WERI-Rb-1 (cell line): ENCODE data around the gene DNAH3.

ENCODE experiments used
- DNase-seq: peaks from one replicate; pipeline ENCODE4 v3.0.0-alpha.2; 2020
- H3K27ac ChIP-seq: fragments of 250-450 bp; sonication (Bioruptor Pico); 2 replicates; pipeline ENCODE4 v1.5.1; 2020; ENCODE audit warnings: mild to moderate bottlenecking, moderate library complexity
- H3K27me3 ChIP-seq: fragments of 250-450 bp; sonication (Bioruptor Pico); 2 replicates; pipeline ENCODE4 v1.5.1; 2021; ENCODE audit warnings: mild to moderate bottlenecking, low read depth, moderate library complexity; ENCODE audit not compliant: insufficient read depth, severe bottlenecking
- H3K36me3 ChIP-seq: fragments of 250-450 bp; sonication (Bioruptor Pico); 2 replicates; pipeline ENCODE4 v1.5.1; 2020; ENCODE audit warnings: mild to moderate bottlenecking, moderate library complexity
- H3K4me3 ChIP-seq: 2 replicates; pipeline ENCODE4 v1.5.1; 2011; ENCODE audit warnings: low read depth, mild to moderate bottlenecking, control low read depth, low read length
- H3K9me3 ChIP-seq: fragments of 250-450 bp; sonication (Bioruptor Pico); 2 replicates; pipeline ENCODE4 v1.5.1; 2021; ENCODE audit warnings: mild to moderate bottlenecking, moderate library complexity; ENCODE audit not compliant: severe bottlenecking
- CTCF ChIP-seq: IDR thresholded peaks from 2 replicates; pipeline ENCODE4 v1.5.1; 2011; ENCODE audit warnings: low read depth, mild to moderate bottlenecking, control low read depth, inconsistent platforms, low read length

Gene DNAH3

DNA sequence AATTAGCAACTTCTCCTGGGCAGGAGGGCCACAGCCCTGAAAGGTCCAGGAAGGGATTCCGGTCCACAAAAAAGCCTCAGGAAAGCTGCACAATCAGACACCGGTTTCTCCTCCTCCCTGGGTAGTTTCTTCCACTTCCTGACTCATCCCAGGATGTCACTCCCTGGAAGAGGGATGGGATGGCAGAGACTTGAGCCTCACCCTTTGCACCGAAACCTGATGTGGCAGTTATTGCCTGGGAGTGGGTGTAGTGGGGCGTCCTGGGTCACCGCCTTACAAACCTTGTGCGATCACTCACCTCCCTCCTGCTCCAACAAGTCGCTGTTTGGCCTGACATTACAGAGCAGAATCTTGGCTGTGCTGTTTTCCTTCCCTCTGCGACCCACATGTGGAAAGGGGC, 179.2 kb downstream of the DNAH3 start:
- no peaks in the 10 kb centered on the region for H3K9me3 ChIP-seq
- TF ChIP-seq CTCF: no peak
- no peaks in the 10 kb centered on the region for H3K36me3 ChIP-seq
- no peak overlapping the region for H3K27ac ChIP-seq
- no peak for DNase-seq
- H3K27me3 ChIP-seq: no peaks in the 10 kb centered on the region
- no peak overlapping the region for H3K4me3 ChIP-seq

DNA sequence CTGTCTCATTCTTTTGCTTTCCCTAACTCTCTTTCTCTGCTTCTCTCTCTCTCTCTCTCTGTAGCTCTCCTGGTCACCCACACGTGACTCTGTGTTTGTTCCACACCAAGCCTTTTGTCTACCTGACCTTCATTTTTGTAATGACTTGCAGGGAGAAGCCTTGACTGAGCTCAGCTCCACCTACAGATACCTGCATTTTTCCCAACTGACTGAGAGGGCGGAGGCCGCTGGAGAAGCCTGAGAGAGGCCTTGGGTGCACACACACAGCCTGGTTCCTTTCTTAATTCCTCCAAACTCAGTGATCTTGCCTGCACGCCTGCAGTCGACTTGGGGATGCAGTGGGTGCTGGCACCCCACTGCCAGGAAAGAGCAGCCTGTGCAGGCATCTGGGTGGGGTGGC, 181.3 kb downstream of the DNAH3 start:
- Histone ChIP-seq H3K27me3 (no peaks in the 10 kb centered on the region), H3K9me3 (no peaks in the 10 kb centered on the region), H3K4me3 (no peak overlapping the region), H3K36me3 (no peaks in the 10 kb centered on the region), H3K27ac (no peak overlapping the region)
- no peak for TF ChIP-seq CTCF
- DNase-seq: no peak

- H3K4me3 ChIP-seq: no peak overlapping the region
Observed at GRCh38 chr16:20968765-20969164, 181.9 kb downstream of the DNAH3 start.

DNA sequence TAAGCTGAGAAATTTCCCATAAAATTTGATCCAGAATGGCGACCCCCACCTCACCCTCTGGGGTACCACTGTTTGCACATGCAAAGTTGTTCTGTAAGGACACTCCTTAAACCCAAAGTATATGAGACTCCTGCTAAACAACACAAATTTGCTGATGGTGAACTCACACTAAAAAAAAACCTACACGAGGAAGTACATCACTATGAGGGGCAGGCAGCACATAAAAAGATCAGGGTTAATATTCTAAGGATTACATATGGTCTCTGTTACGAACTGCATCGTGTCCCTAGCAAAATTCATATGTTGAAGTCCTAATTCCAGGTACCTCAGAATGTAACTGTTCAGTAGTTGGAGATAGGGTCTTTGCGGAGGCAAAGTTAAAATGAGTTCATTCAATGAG, 189.7 kb downstream of the DNAH3 start:
- H3K4me3 ChIP-seq: no peak overlapping the region
- H3K36me3 ChIP-seq: no peaks in the 10 kb centered on the region
- DNase-seq: no peak
- TF ChIP-seq CTCF: no peak
- H3K27ac ChIP-seq: no peak overlapping the region
- H3K27me3 ChIP-seq: no peaks in the 10 kb centered on the region
- H3K9me3 ChIP-seq: peaks cover 7% of the 10 kb centered on the region

More at GRCh38 chr16:20968765-20969164, 181.9 kb downstream of the DNAH3 start:
- H3K9me3 ChIP-seq: peaks cover 4% of the 10 kb centered on the region
- DNase-seq: no peak
- no peak overlapping the region for H3K27ac ChIP-seq
- no peaks in the 10 kb centered on the region for H3K36me3 ChIP-seq
- TF ChIP-seq CTCF: no peak
- no peaks in the 10 kb centered on the region for H3K27me3 ChIP-seq

DNA sequence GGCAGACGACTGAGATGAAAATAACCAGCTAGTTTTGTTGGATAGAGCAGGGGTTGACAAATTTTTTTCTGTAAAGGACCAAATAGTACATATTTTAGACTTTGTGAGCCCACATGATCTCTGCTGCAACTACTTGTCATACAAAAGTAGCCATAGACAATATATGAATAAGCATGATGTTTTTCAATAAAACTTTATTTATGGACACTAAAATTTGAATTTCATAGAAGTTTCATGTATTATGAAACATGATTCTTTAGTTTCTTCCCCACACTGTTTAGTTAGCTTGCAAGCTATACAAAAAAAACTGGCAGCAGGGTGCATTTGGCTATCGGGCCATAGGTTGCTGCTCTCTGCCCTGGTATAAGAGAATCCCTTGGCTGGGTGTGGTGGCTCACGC, 193.5 kb downstream of the DNAH3 start:
- Histone ChIP-seq H3K36me3 (no peaks in the 10 kb centered on the region), H3K27me3 (no peaks in the 10 kb centered on the region), H3K4me3 (no peak overlapping the region), H3K27ac (no peak overlapping the region), H3K9me3 (no peaks in the 10 kb centered on the region)
- no peak for TF ChIP-seq CTCF
- DNase-seq: no peak

- Histone ChIP-seq H3K27me3 (no peaks in the 10 kb centered on the region), H3K4me3 (no peak overlapping the region), H3K9me3 (no peaks in the 10 kb centered on the region), H3K27ac (no peak overlapping the region), H3K36me3 (no peaks in the 10 kb centered on the region)
- DNase-seq: no peak
- TF ChIP-seq CTCF: no peak
Observed at GRCh38 chr16:20956319-20956718, 194.3 kb downstream of the DNAH3 start.
